GM21737 (cell line): ENCODE results near the gene F7.
"Not testable (repeated sequence)": the region's sequence is repeated elsewhere in the genome, so short reads cannot be mapped to it uniquely, and the experiment has no call there.

Experiments used
- ATAC-seq: cut with Tn5 transposase; IDR thresholded peaks from one replicate; pipeline ENCODE4 v1.9.1; 2021; ENCODE audit warnings: mild to moderate bottlenecking, moderate library complexity; ENCODE audit not compliant: unreplicated experiment

F7 gene

GRCh38 chr13:113150550-113151365 lies 45.2 kb downstream of the F7 start:
- ATAC-seq, result no peak

DNA sequence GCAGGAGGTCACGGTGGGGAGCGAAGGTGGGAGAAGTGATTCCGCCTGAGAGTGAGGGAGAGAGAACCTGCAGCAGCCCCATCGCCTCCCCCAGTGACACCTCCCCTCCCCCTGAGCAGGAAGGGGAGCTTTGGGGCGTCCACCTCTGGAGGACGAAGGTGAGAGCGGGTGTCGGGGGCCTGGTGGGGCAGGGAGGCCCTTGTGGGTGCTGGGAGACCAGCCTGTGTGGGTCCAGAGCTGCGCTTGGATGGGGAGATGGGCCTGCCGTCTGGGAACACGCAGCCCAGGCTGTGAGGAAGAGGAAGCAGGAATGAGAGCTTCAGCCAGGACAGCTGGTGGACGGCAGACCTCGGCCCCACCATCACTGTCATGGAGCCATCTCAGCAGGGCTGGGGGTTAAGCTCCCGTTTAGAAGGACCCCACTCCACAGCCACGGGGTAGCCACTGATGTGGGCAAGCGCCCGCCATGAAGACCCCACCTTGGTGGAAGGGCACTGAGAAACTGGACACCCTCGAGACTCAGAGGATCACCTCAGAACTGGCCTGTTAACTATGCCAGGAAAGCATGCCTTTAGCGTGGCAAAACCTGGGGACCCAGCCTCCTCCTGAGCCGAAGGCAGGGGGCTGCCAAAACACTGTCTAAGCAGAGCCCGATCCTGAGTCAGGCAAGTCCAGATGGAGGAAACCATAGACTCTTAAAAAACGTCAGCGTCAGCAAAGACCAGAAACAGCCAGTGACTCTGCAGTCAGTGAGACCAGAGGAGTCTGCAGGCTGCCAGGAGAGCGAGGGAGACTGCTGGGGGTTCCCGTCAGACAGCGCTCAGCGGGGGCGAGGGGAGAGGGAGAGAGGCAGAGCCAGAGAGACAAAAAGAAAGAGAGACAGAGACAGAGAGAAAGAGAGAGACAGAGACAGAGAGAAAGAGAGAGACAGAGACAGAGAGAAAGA lies 46.4 kb downstream of the F7 start:
- ATAC-seq, result no peak

DNA sequence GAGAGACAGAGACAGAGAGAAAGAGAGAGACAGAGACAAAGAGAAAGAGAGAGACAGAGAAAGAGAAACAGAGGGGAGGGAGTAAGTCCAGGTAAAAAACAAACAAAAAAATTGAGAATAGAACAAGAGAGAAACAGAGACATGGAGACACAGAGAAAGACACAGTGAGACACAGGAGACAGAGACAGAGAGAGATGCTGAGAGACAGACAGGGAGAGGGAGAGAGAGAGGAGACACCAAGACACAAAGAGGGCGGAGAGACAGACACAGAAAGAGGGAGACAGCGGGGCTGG lies 47.0 kb downstream of the F7 start:
- no peak for ATAC-seq

DNA sequence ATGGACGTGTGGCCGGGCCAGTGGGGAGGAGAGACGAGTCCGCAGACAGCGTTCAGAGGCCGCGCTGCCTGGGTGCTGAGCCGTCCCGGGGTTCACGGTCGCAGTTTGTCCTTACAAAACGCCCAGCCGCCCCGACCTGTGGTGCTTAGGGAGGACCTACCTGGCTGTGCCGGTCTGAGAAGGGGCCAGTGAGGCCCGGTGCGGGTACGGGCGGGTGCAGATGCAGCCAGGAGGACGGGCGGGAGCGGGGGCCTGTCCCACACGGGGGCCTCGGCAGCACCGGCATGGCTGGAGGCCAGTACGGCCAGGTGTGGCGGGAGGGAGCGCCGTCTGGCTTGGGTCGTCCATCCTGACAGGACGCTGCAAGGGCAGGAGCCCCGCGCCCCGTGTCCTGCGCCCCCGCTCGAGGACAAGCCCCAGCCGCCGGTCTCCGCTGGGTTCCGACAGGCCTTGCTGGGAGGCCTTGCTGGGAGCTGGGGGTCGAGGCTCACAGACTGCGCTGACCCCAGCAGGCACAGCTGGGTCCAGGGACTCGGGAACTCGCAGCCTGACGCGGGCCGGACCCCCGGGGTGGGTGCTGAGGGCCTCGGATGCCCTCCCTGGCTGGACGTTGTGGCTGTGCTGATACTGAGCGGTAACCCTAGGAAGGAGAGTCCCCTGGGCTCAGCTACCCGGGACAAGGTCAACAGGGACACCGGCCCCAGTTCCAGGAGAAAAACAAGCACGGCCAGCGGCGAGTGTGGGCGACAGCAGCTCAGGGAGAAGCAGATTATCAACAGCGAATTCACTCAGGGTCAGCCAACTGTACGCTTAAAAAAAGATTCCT lies 47.6 kb downstream of the F7 start:
- peak; percentile 19 for ATAC-seq

DNA sequence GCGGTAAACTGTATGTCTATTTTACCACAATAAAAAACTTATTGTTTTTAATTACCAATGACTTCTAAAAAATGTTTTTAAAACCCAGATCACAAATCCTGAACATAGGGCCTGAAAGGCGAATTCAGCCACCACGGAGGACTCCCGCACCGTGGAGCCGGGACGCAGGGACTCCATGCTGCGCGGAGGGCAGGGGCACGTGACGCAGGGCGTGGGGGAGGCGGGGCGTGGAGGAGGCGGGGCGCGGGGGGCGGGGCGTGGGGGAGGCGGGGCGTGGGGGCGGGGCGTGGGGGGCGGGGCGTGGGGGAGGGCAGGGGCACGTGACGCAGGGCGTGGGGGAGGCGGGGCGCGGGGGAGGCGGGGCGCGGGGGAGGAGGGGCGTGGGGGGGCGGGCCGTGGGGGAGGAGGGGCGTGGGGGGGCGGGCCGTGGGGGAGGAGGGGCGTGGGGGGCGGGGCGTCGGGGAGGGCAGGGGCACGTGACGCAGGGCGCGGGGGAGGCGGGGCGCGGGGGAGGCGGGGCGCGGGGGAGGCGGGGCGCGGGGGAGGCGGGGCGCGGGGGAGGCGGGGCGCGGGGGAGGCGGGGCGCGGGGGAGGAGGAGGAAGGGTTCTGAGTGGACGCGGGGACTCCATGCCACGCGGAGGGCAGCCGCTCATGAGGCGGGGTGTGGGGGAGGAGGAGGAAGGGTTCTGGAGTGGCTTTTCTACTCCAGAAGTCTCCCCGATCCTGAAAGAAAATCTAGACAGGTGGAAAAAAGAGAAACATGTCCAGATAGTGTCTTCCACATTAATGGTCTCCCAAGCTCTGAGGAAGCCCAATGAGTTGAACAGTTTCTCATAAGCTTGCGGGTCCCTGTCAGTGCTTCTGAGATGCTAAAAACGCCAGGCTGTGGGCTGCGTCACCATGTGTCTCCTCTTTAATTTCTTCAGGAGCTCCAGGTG lies 48.5 kb downstream of the F7 start:
- ATAC-seq, result peak; percentile 56

DNA sequence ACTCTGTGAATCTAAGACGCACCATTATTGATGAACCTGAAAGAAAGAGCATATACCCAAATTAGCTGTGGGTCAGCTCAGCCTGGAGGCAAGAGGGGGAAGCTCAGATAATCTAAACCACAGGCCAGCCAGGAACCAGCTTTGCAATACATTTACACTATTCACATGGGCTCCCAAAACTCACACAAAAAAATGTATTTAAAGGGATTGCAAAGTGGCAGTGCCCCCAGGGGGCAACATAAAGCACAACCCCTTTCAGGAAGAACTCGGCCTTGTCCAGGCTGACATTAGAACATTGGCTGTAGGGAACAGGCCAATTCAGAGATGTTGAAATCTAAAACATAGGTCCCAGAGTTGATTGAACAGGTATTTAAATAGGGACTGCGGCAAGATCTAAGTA lies 49.6 kb downstream of the F7 start:
- ATAC-seq, result no peak

GRCh38 chr13:113155982-113156655 lies 50.5 kb downstream of the F7 start:
- ATAC-seq, result no peak

DNA sequence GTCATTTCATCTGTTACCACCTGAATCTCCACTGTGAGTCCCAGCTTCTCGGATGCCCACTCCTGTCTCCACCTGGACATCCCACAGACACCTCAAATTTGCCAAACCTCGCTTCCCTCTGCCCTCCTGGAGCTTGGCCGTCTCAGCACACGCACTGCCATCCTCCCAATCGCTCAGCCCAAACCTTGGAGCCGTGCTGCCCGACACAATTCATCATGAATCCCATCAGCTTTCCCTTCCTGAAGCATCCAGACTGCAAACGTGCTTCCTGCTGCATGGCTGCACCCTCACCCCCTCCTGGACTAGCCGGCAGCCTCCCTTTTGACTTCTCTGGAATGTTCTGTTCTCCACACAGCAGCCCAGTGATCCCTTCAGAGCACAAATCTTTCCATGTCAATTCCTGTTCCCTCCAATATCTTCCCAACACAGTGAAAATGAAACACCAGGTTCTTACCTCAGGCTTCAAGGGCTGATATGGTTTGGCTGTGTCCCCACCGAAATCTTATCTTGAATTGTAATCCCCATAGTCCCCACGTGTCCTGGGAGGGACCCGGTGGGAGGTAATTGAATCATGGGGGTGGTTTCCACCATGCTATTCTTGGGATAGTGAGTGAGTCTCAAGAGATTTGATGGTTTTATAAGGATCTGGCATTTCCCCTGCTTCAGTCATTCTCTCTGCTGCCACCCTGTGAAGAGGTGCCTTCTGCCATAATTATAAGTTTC lies 51.8 kb downstream of the F7 start:
- no peak for ATAC-seq

DNA sequence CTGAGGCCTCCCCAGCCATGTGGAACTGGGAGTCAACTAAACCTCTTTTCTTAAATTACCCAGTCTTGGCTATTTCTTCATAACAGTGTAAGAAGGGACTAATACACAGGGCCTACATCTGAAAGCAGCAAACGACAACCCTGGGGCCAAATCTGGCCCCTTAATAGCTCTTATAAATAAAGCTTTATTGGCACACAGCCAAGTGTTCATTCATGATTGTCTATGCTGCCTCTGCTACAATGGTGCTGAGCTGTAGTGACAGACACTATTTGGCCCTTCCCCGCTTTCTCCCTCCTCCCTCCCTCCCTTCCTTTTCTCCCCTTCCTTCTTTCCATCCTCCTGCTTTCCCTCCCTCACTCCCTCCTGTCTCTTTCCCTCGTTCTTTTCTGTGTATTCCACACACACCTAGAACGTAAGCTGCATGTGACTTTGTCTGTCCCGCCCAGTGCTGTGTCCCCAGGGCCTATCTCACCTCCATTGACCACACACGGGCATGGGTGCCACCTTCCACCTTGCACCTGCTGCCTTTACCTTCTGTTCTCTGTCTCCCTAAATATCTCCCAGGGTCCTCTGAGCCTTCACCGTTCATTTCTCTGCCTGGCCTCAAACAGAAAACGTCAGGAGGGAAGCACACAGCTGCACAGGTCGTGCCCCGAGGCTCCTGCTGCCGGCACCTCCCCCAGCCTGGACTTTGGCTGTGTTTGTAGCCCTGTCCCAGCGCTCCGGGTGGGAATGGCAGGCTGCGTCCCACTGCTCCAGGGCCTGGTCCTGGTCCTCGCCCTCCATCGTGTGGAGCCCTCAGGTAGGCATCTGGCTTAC lies 52.5 kb downstream of the F7 start, which contains the start of gene PROZ:
Gene PROZ (plus strand): TSS at position 720 of the 819 bp plus-strand sequence. CDS start 13 bp downstream, at position 733.
- ATAC-seq, result no peak

DNA sequence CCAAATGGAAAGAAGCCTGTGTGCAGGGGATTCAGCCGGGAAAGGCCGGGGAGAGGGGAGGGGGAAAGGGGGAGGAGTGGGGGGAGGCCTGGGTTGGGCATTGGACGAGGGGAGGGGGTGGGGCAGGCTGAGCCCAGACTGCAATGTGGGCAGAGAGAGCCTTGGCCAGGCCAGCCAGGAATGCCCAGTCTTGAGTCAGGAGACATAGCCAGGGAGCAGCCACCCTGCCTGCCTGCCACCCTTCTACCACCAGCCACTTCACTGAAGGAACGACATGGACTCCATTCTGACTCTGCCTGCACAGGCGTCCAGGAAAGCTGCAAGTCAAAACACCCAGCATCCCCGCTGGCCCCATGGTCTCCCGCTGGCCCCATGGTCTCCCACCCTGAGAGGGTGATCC lies 53.4 kb downstream of the F7 start:
- no peak for ATAC-seq

DNA sequence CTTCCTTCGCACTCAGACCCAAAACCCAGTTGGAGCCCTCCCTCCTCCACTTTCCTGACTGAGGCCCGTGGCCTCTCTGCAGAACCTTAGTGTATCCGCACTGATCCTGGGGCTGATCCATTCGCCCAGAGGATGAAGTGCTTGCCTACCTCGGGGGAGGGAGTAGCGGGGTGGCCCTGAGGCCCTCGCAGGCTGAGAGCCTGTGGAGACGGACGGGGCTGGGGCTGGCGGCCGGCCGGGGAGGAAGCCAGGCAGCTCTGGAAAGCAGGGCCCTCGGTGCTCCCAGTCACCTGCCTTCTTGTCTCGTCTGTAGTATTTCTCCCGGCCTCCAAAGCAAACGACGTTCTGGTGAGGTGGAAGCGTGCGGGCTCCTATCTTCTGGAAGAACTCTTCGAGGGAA lies 54.1 kb downstream of the F7 start:
- no peak for ATAC-seq

DNA sequence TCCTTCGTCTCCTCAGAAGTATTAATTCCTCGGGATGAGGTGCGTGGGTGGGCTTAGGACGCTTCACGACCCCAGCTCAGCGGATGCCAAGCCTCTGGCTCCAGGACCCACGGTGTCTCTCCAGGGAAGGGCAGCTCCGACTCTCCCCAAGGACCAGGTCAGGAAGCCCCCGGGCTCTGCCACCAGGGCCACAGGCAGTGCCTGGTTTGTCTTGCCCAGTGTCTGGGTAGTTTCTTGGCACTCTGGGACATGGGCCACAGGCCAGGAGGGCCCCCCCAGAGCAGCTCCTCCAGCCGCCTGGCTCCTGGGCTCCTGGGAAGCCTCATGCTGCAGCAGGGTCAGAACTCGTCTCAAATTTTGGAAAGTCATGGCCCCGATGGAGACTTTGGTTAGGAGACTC lies 55.4 kb downstream of the F7 start:
- ATAC-seq, result no peak

GRCh38 chr13:113161433-113161832 lies 55.8 kb downstream of the F7 start:
- ATAC-seq, result no peak

DNA sequence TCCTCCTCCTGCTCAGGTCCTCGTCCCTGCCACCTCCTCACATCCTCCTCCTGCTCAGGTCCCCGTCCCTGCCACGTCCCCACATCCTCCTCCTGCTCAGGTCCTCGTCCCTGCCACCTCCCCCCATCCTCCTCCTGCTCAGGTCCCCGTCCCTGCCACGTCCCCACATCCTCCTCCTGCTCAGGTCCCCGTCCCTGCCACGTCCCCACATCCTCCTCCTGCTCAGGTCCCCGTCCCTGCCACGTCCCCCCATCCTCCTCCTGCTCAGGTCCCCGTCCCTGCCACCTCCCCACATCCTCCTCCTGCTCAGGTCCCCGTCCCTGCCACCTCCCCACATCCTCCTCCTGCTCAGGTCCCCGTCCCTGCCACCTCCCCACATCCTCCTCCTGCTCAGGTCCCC lies 56.4 kb downstream of the F7 start:
- not testable (repeated sequence) for ATAC-seq

DNA sequence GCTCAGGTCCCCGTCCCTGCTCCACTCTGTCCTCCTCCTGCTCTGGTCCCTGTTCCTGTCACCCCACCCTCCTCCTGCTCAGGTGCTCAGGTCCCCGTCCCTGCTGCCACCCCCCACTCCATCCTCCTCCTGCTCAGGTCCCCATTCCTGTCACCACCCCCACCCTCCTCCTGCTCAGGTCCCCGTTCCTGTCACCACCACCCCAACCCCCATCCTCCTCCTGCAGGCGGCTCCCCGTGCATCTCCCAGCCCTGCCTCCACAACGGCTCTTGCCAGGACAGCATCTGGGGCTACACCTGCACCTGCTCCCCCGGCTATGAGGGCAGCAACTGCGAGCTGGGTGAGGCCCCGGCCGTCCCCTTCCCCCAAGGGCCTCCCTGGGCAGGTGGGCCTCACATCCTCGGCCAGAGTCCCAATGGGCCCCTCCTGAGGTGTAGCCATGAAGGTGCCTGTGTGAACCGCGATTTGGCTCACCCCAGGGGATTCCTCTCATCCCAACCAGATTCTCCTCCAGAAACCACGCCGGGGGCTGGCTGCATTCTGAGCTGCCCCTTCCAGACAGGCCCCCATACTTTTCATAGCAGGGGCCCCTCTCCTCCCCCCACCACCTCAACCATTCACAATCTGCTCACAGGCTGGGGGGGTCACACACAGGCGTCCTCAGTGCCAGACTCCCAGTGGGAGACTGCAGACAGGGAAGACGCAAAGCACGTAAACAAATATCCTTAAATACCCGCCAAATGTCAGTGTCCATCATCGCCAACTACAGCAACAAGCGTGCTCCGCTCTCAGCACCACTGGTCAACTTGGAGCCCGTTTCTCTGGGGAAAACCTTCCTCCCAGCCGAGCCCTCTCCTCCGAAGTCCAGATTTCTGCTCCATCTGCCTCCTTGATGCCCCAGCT lies 57.4 kb downstream of the F7 start:
- ATAC-seq, result no peak

- ATAC-seq, result no peak
Measured at GRCh38 chr13:113164492-113164891, 58.9 kb downstream of the F7 start.

DNA sequence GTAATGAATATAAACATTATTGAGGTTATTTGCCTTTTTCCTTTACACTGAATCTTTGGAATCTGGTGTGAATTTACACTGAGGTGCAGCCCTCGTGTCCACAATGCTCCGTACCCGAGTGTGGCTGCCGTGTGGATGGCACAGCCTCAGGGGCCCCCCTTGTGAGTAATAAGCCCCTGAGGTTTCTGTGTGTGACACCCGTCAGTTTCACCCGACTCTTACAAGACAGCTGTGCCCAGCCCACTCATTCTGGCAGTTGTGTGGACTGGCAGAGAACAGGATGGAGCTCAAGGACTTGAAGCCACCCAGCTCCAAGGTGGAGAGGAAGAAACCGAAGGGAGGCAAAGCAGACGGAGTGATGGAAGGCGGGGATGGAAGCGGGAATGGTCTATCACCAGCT lies 60.7 kb downstream of the F7 start:
- ATAC-seq, result no peak
